Ascending aorta (tissue), 2 donors: ENCODE measurements around the gene ROR1. TPM values are rescaled to one million over a fixed set of nuclear protein-coding genes. Genes with fewer than 3 reads are reported as not detected.

ENCODE experiments used
- DNase-seq, 2 donors: peaks; one replicate each; pipeline ENCODE4 v3.0.0-alpha.2; 2019; ENCODE audit warnings: low spot score in 2 of 2
- H3K27ac ChIP-seq, 2 donors: fragments of 200-600 bp; sonication (generic); one replicate each; pipeline ENCODE4 v1.5.1; 2016 to 2017; ENCODE audit warnings: mild to moderate bottlenecking in 1 of 2
- H3K27me3 ChIP-seq: fragments of 200-600 bp; sonication (generic); one replicate; pipeline ENCODE4 v1.5.1; 2017
- H3K36me3 ChIP-seq, 2 donors: fragments of 200-600 bp; sonication (generic); one replicate each; pipeline ENCODE4 v1.5.1; 2016
- H3K4me1 ChIP-seq, 2 donors: fragments of 200-600 bp; sonication (generic); one replicate each; pipeline ENCODE4 v1.5.1; 2016 to 2017; ENCODE audit warnings: mild to moderate bottlenecking in 1 of 2
- H3K4me3 ChIP-seq, 2 donors: fragments of 200-600 bp; sonication (generic); one replicate each; pipeline ENCODE4 v1.5.1; 2016 to 2017; ENCODE audit warnings: mild to moderate bottlenecking in 1 of 2
- H3K9me3 ChIP-seq, 2 donors: fragments of 200-600 bp; sonication (generic); one replicate each; pipeline ENCODE4 v1.5.1; 2016
- CTCF ChIP-seq, 3 experiments: fragments of 200-600 bp in 2 of 3; fragments of 450-650 bp in 1 of 3; sonication (generic) in 2 of 3; IDR thresholded peaks; one replicate each; pipeline ENCODE4 v1.5.1; 2016 to 2019; ENCODE audit warnings: antibody characterized with exemption in 3 of 3, mild to moderate bottlenecking in 1 of 3, moderate library complexity in 1 of 3
- intact Hi-C: fragments of 100-400 bp; cut with DNase I; formaldehyde crosslinking; loops from one replicate; pipeline ENCODE4 v1.15.1; 2023
- total RNA-seq: library from RNA; depleted of rRNA; stranded (reverse); fragments of >200 nt; gene quantifications from one replicate; pipeline ENCODE4 v1.1.0, GENCODE V29; 2016

Gene ROR1
- total RNA-seq, 1 donor from 2014 or later, result 115 TPM

DNA sequence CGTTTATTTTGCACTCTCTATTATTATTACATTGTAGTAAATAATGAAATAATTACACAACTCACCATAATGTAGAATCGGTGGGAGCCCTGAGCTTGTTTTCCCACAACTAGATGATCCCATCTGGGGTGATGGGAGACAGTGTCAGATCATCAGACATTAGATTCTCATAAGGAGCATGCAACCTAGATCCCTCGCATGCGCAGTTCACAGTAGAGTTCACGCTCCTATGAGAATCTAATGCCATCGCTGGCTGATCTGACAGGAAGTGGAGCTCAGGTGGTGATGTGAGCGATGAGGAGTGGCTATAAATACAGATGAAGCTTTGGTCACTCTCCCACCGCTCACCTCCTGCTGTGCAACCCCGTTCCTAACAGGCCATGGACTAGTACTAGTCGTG is 112.1 kb downstream of the ROR1 start:
- H3K36me3 ChIP-seq, result no peaks in the 10 kb centered on the region
- TF ChIP-seq CTCF (IDR thresholded peaks at IDR 0.05), result no peak
- no peaks in the 10 kb centered on the region for H3K9me3 ChIP-seq
- no peak overlapping the region for H3K4me3 ChIP-seq
- peaks cover 9 to 41% of the 10 kb centered on the region in 2 donors for H3K4me1 ChIP-seq
- no peak overlapping the region for H3K27ac ChIP-seq
- intact Hi-C loops, result no loop called here
- no peaks in the 10 kb centered on the region for H3K27me3 ChIP-seq
- DNase-seq, result no peak

DNA sequence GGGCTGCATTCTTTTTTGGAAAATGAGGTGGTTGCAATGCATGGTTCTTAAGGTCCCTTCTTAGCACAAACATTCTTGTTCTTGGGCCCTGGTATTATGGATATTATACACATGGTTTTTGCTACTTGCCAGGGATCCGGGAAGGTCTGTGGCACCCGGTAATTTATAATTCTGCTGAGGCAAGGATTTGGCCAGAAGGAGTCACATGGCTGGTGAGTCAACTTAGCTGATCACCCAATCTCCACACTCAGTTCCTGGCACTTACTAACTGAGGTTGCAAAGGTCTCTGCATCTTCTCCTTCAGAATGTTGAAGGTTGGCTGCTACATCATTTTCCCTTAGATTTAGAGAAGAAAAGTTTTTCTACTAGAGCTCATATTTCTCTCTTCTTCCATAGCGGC is 112.5 kb downstream of the ROR1 start:
- Histone ChIP-seq H3K4me1 (peaks cover 9 to 37% of the 10 kb centered on the region in 2 donors), H3K9me3 (no peaks in the 10 kb centered on the region), H3K36me3 (no peaks in the 10 kb centered on the region), H3K27ac (no peak overlapping the region), H3K4me3 (no peak overlapping the region), H3K27me3 (no peaks in the 10 kb centered on the region)
- no peak for DNase-seq
- intact Hi-C loops, result no loop called here
- TF ChIP-seq CTCF (IDR thresholded peaks at IDR 0.05), result no peak

DNA sequence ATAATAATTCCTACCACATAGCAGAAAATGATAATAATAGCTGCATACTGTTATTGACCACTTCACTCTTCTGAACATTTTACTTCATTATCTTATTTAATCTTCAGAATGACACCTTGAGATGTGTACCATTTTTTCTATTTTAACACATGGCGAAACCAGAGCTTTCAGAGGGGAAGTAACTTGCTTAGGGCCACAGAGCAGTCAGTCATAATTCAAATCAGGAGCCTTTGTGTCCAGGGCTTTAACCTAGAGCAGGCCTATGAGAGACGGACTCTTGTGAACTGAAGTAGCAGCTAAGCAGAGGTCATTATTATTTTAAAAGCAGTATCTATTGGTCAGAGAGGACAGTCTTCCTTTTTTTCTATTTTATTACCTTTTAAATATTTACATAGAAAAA is 114.0 kb downstream of the ROR1 start:
- intact Hi-C loops, result no loop called here
- TF ChIP-seq CTCF (IDR thresholded peaks at IDR 0.05), result no peak
- DNase-seq, result no peak
- Histone ChIP-seq H3K4me3 (no peak overlapping the region), H3K27ac (no peak overlapping the region), H3K4me1 (peaks cover 3 to 29% of the 10 kb centered on the region in 2 donors), H3K9me3 (no peaks in the 10 kb centered on the region), H3K36me3 (no peaks in the 10 kb centered on the region), H3K27me3 (no peaks in the 10 kb centered on the region)

DNA sequence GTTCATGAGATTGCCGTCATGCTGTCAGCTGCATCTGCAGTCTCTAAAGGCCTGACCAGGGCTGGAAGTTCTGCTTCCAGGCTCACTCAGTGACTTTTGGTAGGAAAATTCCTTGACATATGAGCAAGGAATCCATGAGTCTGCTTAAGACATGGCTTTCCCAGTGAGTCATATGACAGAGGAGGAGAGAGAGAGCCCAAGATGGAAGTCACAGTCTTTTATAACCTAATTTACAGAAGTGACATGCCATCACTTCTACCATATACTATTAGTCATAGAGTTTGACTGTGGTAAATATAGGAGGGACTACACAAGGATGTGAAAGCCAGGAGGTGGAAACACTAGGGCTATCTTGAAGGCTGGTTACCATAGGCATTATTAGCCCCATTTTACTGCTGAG is 115.2 kb downstream of the ROR1 start:
- H3K4me1 ChIP-seq, result peaks cover 3 to 21% of the 10 kb centered on the region in 2 donors
- TF ChIP-seq CTCF (IDR thresholded peaks at IDR 0.05), result no peak
- intact Hi-C loops, result no loop called here

DNA sequence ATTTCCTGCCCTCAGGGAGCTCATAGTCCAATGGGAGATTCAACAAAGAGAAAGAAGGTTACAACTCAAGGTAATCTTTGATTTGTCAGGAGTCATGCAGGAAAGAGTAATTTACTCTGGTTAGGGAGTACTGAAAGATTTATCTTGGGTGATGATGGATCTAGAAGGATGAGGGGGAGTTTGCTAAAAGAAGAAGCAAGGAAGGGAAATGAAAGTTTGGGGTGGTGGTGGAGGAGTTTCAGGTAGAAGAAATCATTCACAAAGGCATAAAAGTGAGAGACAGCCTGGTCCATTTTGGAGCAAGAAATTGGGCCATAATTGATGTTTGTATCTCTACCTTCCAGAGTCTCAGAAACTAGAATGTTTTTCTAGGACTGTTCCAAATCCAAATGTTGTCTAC is 116.7 kb downstream of the ROR1 start:
- intact Hi-C loops, result no loop called here
- Histone ChIP-seq H3K4me3 (no peak overlapping the region), H3K27me3 (no peaks in the 10 kb centered on the region), H3K9me3 (no peaks in the 10 kb centered on the region), H3K27ac (no peak overlapping the region), H3K36me3 (no peaks in the 10 kb centered on the region), H3K4me1 (peaks cover 3 to 25% of the 10 kb centered on the region in 2 donors)
- TF ChIP-seq CTCF (IDR thresholded peaks at IDR 0.05), result no peak
- no peak for DNase-seq

More for the DNA sequence above, 115.2 kb downstream of the ROR1 start:
- no peaks in the 10 kb centered on the region for H3K9me3 ChIP-seq
- no peaks in the 10 kb centered on the region for H3K36me3 ChIP-seq
- no peak overlapping the region for H3K27ac ChIP-seq
- no peak overlapping the region for H3K4me3 ChIP-seq
- H3K27me3 ChIP-seq, result no peaks in the 10 kb centered on the region
- DNase-seq, result no peak

DNA sequence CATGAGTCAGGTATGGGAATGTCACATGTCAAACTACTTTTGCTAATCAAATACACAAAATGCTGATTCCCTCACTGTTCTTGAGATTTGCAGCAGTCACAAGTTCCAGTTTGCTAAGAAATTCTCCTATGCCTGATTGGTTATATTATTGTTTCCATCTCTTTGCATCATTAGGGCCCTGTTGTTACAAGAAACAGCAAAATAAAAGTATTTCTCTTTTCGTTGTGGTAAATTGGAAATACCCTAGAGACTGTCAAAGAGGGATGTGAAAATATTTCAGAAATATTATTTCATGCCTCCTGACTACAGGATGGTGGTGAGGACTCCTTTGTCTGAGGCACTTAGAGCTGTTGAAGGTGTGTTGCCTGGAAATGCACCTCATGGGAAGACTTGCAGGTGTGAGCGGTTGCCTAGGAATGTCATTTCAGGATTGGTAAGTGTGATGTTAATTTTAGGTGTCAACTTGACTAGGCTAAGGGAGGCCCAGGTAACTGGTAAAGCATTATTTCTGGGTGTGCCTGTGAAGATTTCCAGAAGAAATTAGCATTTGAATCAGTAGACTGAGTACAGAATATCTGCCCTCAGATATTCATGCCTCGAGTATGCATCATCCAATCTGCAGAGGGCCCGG is 117.4 kb downstream of the ROR1 start:
- Histone ChIP-seq H3K9me3 (no peaks in the 10 kb centered on the region), H3K4me1 (peaks cover 3 to 24% of the 10 kb centered on the region in 2 donors), H3K36me3 (no peaks in the 10 kb centered on the region), H3K27ac (no peak overlapping the region), H3K4me3 (no peak overlapping the region), H3K27me3 (no peaks in the 10 kb centered on the region)
- intact Hi-C loops, result no loop called here
- TF ChIP-seq CTCF (IDR thresholded peaks at IDR 0.05), result no peak
- DNase-seq, result no peak
